ENCODE measurements around the gene USP22.

- TF ChIP-seq POLR2A (IDR thresholded peaks at IDR 0.05) (no peak), CTCF (IDR thresholded peaks at IDR 0.05) (no peak)
Observed at GRCh38 chr17:21079196-21079595, 36.4 kb upstream of the USP22 start.

Data from esophagus squamous epithelium (tissue), 4 donors.